Ascending aorta (tissue), 2 donors: ENCODE results near the gene GAK. TPM values are rescaled to one million over a fixed set of nuclear protein-coding genes. Genes with fewer than 3 reads are reported as not detected.

Experiments
- DNase-seq, 2 donors: peaks; one replicate each; pipeline ENCODE4 v3.0.0-alpha.2; 2019; ENCODE audit warnings: low spot score in 2 of 2
- H3K27ac ChIP-seq, 2 donors: fragments of 200-600 bp; sonication (generic); one replicate each; pipeline ENCODE4 v1.5.1; 2016 to 2017; ENCODE audit warnings: mild to moderate bottlenecking in 1 of 2
- H3K27me3 ChIP-seq: fragments of 200-600 bp; sonication (generic); one replicate; pipeline ENCODE4 v1.5.1; 2017
- H3K36me3 ChIP-seq, 2 donors: fragments of 200-600 bp; sonication (generic); one replicate each; pipeline ENCODE4 v1.5.1; 2016
- H3K4me1 ChIP-seq, 2 donors: fragments of 200-600 bp; sonication (generic); one replicate each; pipeline ENCODE4 v1.5.1; 2016 to 2017; ENCODE audit warnings: mild to moderate bottlenecking in 1 of 2
- H3K4me3 ChIP-seq, 2 donors: fragments of 200-600 bp; sonication (generic); one replicate each; pipeline ENCODE4 v1.5.1; 2016 to 2017; ENCODE audit warnings: mild to moderate bottlenecking in 1 of 2
- H3K9me3 ChIP-seq, 2 donors: fragments of 200-600 bp; sonication (generic); one replicate each; pipeline ENCODE4 v1.5.1; 2016
- CTCF ChIP-seq, 3 experiments: fragments of 200-600 bp in 2 of 3; fragments of 450-650 bp in 1 of 3; sonication (generic) in 2 of 3; IDR thresholded peaks; one replicate each; pipeline ENCODE4 v1.5.1; 2016 to 2019; ENCODE audit warnings: antibody characterized with exemption in 3 of 3, mild to moderate bottlenecking in 1 of 3, moderate library complexity in 1 of 3
- intact Hi-C: fragments of 100-400 bp; cut with DNase I; formaldehyde crosslinking; loops from one replicate; pipeline ENCODE4 v1.15.1; 2023
- total RNA-seq: library from RNA; depleted of rRNA; stranded (reverse); fragments of >200 nt; gene quantifications from one replicate; pipeline ENCODE4 v1.1.0, GENCODE V29; 2016

Gene GAK
- total RNA-seq, 1 donor from 2014 or later, result 87.3 TPM

- no peaks in the 10 kb centered on the region for H3K9me3 ChIP-seq
- intact Hi-C loops, result no loop called here
- no peak overlapping the region for H3K27ac ChIP-seq
- no peaks in the 10 kb centered on the region for H3K27me3 ChIP-seq
- no peak overlapping the region for H3K4me3 ChIP-seq
- no peak for TF ChIP-seq CTCF (IDR thresholded peaks at IDR 0.05)
- H3K4me1 ChIP-seq, result no peaks in the 10 kb centered on the region
- DNase-seq, result no peak
- H3K36me3 ChIP-seq, result peaks cover 23 to 34% of the 10 kb centered on the region in 2 donors
These were observed 19.4 kb downstream of the GAK start for GRCh38 chr4:912548-913279.

DNA sequence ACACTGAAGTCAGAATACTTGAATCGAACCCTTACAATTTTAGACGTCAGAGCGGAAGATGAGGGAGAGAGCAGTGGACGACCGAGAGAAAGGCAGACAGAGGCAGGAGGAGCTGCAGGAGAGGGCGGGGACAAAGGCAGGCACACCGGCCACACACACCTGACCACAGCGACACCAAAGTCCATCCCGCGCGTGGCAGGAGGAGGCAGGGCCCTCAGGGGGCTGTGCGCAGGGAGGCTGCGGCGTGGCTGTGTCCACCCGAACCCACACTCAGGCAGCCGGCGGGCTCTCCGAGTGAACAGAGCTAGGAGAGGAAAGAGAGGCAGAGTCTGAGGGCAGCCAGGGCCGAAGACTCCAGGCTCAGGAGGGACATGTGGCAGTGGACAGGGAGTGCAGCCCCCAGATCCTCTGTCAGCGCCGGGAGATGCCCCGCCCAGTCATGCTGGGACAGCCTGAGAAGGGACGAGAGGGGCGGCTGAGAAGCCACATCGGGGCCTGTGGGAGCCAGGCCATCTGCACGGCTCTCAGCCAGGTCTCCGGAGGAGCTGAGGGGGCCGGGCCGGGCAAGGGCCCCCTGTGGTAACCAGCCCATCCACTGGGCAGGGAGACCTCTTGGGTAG lies 20.1 kb downstream of the GAK start:
- intact Hi-C loops, result loop anchor here (1.0 kb wide), 1 partner anchor 14 kb away; no protein-coding TSS in a partner anchor
- H3K27ac ChIP-seq, result no peak overlapping the region
- H3K36me3 ChIP-seq, result peaks cover 23 to 34% of the 10 kb centered on the region in 2 donors
- H3K4me1 ChIP-seq, result no peaks in the 10 kb centered on the region
- no peak for DNase-seq
- TF ChIP-seq CTCF (IDR thresholded peaks at IDR 0.05), result no peak
- H3K4me3 ChIP-seq, result no peak overlapping the region
- no peaks in the 10 kb centered on the region for H3K9me3 ChIP-seq
- H3K27me3 ChIP-seq, result no peaks in the 10 kb centered on the region

- Histone ChIP-seq H3K27ac (no peak overlapping the region), H3K9me3 (no peaks in the 10 kb centered on the region), H3K36me3 (peaks cover 23 to 37% of the 10 kb centered on the region in 2 donors), H3K4me1 (no peaks in the 10 kb centered on the region), H3K4me3 (no peak overlapping the region), H3K27me3 (no peaks in the 10 kb centered on the region)
- no peak for DNase-seq
- intact Hi-C loops, result loop anchor here (1.0 kb wide), 1 partner anchor 13 kb away; no protein-coding TSS in a partner anchor
- no peak for TF ChIP-seq CTCF (IDR thresholded peaks at IDR 0.05)
These were observed 20.8 kb downstream of the GAK start for GRCh38 chr4:911221-911751.

DNA sequence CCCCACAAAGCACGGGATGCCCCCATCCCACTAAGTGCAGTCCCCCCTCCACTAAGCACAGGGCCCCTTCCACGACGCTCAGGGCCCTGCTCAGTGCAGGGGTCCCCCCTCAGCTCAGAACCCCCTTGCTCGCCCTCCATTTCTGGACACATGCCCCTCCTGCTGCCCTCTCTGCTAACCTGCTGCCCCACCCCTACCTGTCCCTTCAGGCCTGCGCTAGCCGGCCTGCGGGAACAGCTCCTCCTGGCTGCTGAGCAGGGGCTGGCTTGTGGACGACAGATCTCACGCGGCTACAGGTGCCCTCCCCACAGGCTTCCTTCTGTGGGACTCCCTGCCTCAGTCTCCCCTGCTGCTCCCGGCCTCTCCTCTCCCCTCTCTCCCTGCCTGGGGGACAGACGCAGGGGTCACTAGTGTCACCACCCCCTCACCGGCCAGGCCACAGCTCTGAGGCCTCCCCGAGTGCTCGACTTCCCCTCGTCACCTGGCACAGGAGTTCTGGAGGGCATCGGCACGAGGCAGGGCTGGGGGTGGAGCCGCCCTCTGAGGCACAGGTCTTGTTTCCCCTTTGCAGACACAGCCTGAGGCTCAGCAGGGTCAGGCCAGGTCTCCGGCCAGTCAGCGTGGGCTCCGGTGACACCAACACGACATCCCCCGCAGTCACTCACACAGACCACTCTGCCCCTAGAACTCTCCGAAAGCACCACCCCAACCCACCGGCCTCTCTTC lies 21.6 kb downstream of the GAK start:
- Histone ChIP-seq H3K4me3 (no peak overlapping the region), H3K36me3 (peaks cover 23 to 44% of the 10 kb centered on the region in 2 donors), H3K9me3 (no peaks in the 10 kb centered on the region), H3K4me1 (no peaks in the 10 kb centered on the region), H3K27me3 (no peaks in the 10 kb centered on the region), H3K27ac (no peak overlapping the region)
- no peak for TF ChIP-seq CTCF (IDR thresholded peaks at IDR 0.05)
- DNase-seq, result no peak
- intact Hi-C loops, result loop anchor here (1.0 kb wide), 1 partner anchor 12 kb away; no protein-coding TSS in a partner anchor

DNA sequence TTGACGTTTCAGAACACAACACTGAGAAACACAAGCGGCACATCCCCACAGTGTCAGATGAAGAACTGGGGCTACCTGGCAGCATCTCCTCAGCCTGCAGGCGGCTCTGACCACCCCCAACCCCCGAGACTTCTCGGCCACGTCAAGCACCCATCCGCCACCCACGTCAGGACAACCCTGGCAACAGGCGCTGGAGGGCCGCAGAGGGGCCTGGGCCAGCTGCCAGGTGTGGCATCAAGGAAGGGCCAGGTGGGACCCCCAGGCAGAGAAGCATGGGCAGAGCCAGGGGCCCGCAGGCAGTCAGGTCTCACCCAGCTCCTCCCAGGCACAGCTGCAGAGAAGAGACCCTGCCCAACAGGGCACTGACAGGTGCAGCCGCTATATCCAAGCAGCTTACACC lies 22.3 kb downstream of the GAK start:
- no peak overlapping the region for H3K27ac ChIP-seq
- peaks cover 23 to 45% of the 10 kb centered on the region in 2 donors for H3K36me3 ChIP-seq
- intact Hi-C loops, result no loop called here

More for the DNA sequence above, 22.3 kb downstream of the GAK start:
- Histone ChIP-seq H3K9me3 (no peaks in the 10 kb centered on the region), H3K4me3 (no peak overlapping the region), H3K27me3 (no peaks in the 10 kb centered on the region), H3K4me1 (no peaks in the 10 kb centered on the region)
- TF ChIP-seq CTCF (IDR thresholded peaks at IDR 0.05), result no peak
- no peak for DNase-seq
